ENCODE measurements around the gene UXS1. TPM values are rescaled to one million over a fixed set of nuclear protein-coding genes. Genes with fewer than 3 reads are reported as not detected.

The UXS1 gene
- total RNA-seq, 4 donors from 2014 or later, result 18.5 to 26.5 (median 22.8) TPM

GRCh38 chr2:106044859-106045258, 149.2 kb downstream of the UXS1 start:
- TF ChIP-seq CTCF (IDR thresholded peaks at IDR 0.05; ENCODE audit: low read depth), result no peak

GRCh38 chr2:106044021-106044420, 150.1 kb downstream of the UXS1 start:
- no peak for TF ChIP-seq CTCF (IDR thresholded peaks at IDR 0.05; ENCODE audit: low read depth)

Measured in subcutaneous adipose tissue (tissue), 4 donors.